ENCODE measurements around the gene ATP11B.
"Not testable (repeated sequence)": the region's sequence is repeated elsewhere in the genome, so short reads cannot be mapped to it uniquely, and the experiment has no call there.

Gene ATP11B

GRCh38 chr3:182848906-182849305 is 55.6 kb downstream of the ATP11B start:
- DNase-seq, result no peak

GRCh38 chr3:182855076-182855475 is 61.8 kb downstream of the ATP11B start:
- no peak for DNase-seq

- DNase-seq, result no peak
Measured at GRCh38 chr3:182861348-182861747, 68.0 kb downstream of the ATP11B start.

- no peak for DNase-seq
Measured at GRCh38 chr3:182862159-182862860, 69.0 kb downstream of the ATP11B start.

- no peak for DNase-seq
Measured at GRCh38 chr3:182869059-182869458, 75.8 kb downstream of the ATP11B start.

- DNase-seq, result not testable (repeated sequence)
Measured at GRCh38 chr3:182870917-182871316, 77.6 kb downstream of the ATP11B start.

GRCh38 chr3:182879031-182879611 is 85.8 kb downstream of the ATP11B start:
- DNase-seq, result no peak

GRCh38 chr3:182886497-182886896 is 93.2 kb downstream of the ATP11B start:
- DNase-seq, result no peak

- DNase-seq, result no peak
Measured at GRCh38 chr3:182889948-182890629, 96.8 kb downstream of the ATP11B start.

GRCh38 chr3:182891364-182891763 is 98.1 kb downstream of the ATP11B start:
- DNase-seq, result no peak

GRCh38 chr3:182892226-182892625 is 98.9 kb downstream of the ATP11B start:
- DNase-seq, result no peak

- no peak for DNase-seq
Measured at GRCh38 chr3:182895513-182896112, 102.3 kb downstream of the ATP11B start.

- DNase-seq, result no peak
Measured at GRCh38 chr3:182896553-182896952, 103.2 kb downstream of the ATP11B start.

- DNase-seq, result no peak
Measured at GRCh38 chr3:182902236-182902635, 108.9 kb downstream of the ATP11B start.

- DNase-seq, result no peak
Measured at GRCh38 chr3:182904164-182904563, 110.9 kb downstream of the ATP11B start.

GRCh38 chr3:182905623-182906022 is 112.3 kb downstream of the ATP11B start:
- no peak for DNase-seq

GRCh38 chr3:182906036-182906435 is 112.7 kb downstream of the ATP11B start:
- DNase-seq, result no peak

GRCh38 chr3:182908471-182908870 is 115.2 kb downstream of the ATP11B start:
- no peak for DNase-seq

GRCh38 chr3:182909318-182910040 is 116.2 kb downstream of the ATP11B start:
- no peak for DNase-seq

- DNase-seq, result no peak
Measured at GRCh38 chr3:182910936-182911781, 117.9 kb downstream of the ATP11B start.

- DNase-seq, result no peak
Measured at GRCh38 chr3:182911782-182912111, 118.4 kb downstream of the ATP11B start.

GRCh38 chr3:182912474-182912873 is 119.2 kb downstream of the ATP11B start:
- DNase-seq, result no peak
